SU-DHL-6 (cell line): Measurements from ENCODE around the gene DNM2.

Source experiments
- H2AFZ ChIP-seq: fragments of 200-600 bp; sonication (generic); 2 replicates; pipeline ENCODE4 v1.6.1; 2014; ENCODE audit warnings: low read depth, mild to moderate bottlenecking, moderate library complexity, mixed read lengths, antibody characterized with exemption, low read length; ENCODE audit not compliant: severe bottlenecking
- H3F3A ChIP-seq: fragments of 200-600 bp; shearing (Covaris generic); 2 replicates; pipeline ENCODE4 v1.6.0; 2016; ENCODE audit warnings: antibody characterized with exemption, mild to moderate bottlenecking; ENCODE audit not compliant: insufficient read depth
- H3K27ac ChIP-seq: fragments of 200-600 bp; sonication (generic); 2 replicates; pipeline ENCODE4 v1.5.1; 2016; ENCODE audit warnings: low read depth, mild to moderate bottlenecking, low read length, moderate library complexity, mixed read lengths
- H3K27me3 ChIP-seq: fragments of 200-600 bp; sonication (generic), shearing (Covaris generic); 2 replicates; pipeline ENCODE4 v1.6.0; 2014; ENCODE audit warnings: mild to moderate bottlenecking, low read length
- H3K36me3 ChIP-seq: fragments of 200-600 bp; sonication (generic); 2 replicates; pipeline ENCODE4 v1.6.1; 2014; ENCODE audit warnings: mild to moderate bottlenecking, low read length, mixed read lengths
- H3K4me2 ChIP-seq: fragments of 300-600, 200-600 bp; shearing (Covaris generic), sonication (generic); 2 replicates; pipeline ENCODE4 v1.6.0; 2014; ENCODE audit warnings: low read length, low read depth, mild to moderate bottlenecking; ENCODE audit not compliant: poor library complexity, severe bottlenecking
- H3K4me3 ChIP-seq: fragments of 200-600 bp; sonication (generic); 2 replicates; pipeline ENCODE4 v1.5.1; 2014; ENCODE audit warnings: antibody characterized with exemption, low read length, mild to moderate bottlenecking, mixed read lengths; ENCODE audit not compliant: insufficient read depth, poor library complexity, severe bottlenecking
- H3K79me2 ChIP-seq: fragments of 200-600 bp; sonication (generic); 2 replicates; pipeline ENCODE4 v1.6.1; 2014; ENCODE audit warnings: mild to moderate bottlenecking, low read length, moderate library complexity; ENCODE audit not compliant: insufficient read depth
- H3K9ac ChIP-seq: fragments of 200-600 bp; sonication (generic); 2 replicates; pipeline ENCODE4 v1.7.0; 2014; ENCODE audit warnings: mild to moderate bottlenecking, low read length
- H3K9me2 ChIP-seq: fragments of 200-600 bp; sonication (generic); replicated peaks from 2 replicates; pipeline ENCODE4 v1.6.1; 2014; ENCODE audit warnings: low read length; ENCODE audit not compliant: insufficient read depth
- H3K9me3 ChIP-seq: fragments of 200-600 bp; sonication (generic); 2 replicates; pipeline ENCODE4 v1.6.1; 2014; ENCODE audit warnings: low read length, mixed read lengths; ENCODE audit not compliant: insufficient read depth
- H4K20me1 ChIP-seq: fragments of 200-600 bp; sonication (generic); 2 replicates; pipeline ENCODE4 v1.6.1; 2014; ENCODE audit warnings: low read depth, mild to moderate bottlenecking, antibody characterized with exemption, low read length, moderate library complexity, mixed read lengths
- EZH2phosphoT487 ChIP-seq: fragments of 200-600 bp; sonication (generic), shearing (Covaris generic); conservative IDR thresholded peaks from 2 replicates; pipeline ENCODE4 v1.6.1; 2018; ENCODE audit warnings: mild to moderate bottlenecking, antibody characterized with exemption, low read length, moderate library complexity, mixed read lengths
- TF ChIP-seq, protein P1 (sequence below): fragments of 200-600 bp; sonication (generic); IDR thresholded peaks from one replicate; pipeline ENCODE4 v1.5.1; 2017; ENCODE audit warnings: antibody characterized with exemption, mild to moderate bottlenecking, low read length, moderate library complexity; ENCODE audit not compliant: insufficient read depth, poor library complexity, severe bottlenecking

Gene DNM2

DNA sequence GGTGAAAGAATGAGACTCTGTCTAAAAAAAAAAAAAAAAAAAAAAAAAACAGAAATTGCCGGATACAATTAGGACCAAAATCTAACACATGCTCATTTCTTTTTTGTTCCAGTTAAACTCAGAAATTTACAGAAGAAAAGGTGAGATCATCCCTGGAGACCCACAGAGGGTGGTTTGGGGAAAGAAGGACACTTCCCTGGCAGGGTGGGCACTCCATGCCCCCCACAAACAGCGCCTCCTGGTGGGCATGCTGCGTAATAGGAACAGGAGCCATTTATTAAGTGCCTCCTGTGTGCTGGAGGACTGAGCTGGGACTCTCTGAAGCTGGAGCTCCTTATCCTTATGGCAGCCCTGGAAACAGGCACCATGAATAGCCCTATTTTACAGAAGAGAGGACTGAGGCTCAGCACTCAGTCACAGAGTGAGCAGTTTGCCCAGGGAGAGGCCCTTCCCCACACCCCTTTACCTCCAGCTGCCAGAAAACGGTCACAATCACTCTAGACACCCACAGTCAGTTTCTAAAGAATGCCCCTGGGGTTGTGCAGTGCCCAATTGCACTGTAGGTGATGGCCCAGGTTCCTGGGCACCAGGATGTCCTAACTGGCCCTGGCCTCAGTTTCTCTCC is 140.4 kb downstream of the DNM2 start:
- Histone ChIP-seq H3K27me3 (no peaks in the 10 kb centered on the region), H3K36me3 (no peaks in the 10 kb centered on the region), H3K9me2 (no peaks in the 10 kb centered on the region), H3K9ac (no peak overlapping the region), H3K4me2 (no peak overlapping the region), H3K27ac (no peak overlapping the region), H3F3A (no peaks in the 10 kb centered on the region), H4K20me1 (no peaks in the 10 kb centered on the region), H2AFZ (no peak overlapping the region), H3K9me3 (no peaks in the 10 kb centered on the region), H3K4me3 (no peak overlapping the region), H3K79me2 (no peaks in the 10 kb centered on the region)
- TF ChIP-seq, protein P1, sequence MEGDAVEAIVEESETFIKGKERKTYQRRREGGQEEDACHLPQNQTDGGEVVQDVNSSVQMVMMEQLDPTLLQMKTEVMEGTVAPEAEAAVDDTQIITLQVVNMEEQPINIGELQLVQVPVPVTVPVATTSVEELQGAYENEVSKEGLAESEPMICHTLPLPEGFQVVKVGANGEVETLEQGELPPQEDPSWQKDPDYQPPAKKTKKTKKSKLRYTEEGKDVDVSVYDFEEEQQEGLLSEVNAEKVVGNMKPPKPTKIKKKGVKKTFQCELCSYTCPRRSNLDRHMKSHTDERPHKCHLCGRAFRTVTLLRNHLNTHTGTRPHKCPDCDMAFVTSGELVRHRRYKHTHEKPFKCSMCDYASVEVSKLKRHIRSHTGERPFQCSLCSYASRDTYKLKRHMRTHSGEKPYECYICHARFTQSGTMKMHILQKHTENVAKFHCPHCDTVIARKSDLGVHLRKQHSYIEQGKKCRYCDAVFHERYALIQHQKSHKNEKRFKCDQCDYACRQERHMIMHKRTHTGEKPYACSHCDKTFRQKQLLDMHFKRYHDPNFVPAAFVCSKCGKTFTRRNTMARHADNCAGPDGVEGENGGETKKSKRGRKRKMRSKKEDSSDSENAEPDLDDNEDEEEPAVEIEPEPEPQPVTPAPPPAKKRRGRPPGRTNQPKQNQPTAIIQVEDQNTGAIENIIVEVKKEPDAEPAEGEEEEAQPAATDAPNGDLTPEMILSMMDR: peak; percentile 84
- no peak for TF ChIP-seq EZH2phosphoT487

DNA sequence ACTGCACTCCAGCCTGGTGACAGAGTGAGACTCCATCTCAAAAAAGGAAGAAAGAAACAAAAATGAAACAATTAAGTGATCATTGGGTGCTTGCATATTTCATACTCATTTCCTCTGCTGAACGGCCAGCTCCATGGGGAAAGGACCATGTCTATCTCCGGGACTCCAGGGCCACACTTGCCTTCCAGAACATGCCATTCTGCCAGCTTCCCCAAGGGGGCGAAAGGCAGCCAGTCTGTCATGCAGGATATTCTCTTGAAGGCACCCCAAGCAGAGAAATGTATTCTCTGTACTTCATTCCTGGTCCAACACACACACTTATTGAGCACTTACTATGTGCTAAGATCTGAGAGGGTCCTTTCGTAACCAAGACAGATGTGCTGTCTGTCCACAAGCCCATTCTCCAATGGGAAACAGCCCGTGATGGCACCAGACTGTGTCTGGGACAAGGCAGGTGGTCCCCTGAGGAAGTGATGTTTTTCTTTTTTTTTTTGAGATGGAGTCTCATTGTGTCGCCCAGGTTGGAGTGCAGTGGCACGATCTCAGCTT is 143.3 kb downstream of the DNM2 start:
- peaks cover 3% of the 10 kb centered on the region; the same call in 1 of the 2 replicates for H3F3A ChIP-seq
- H3K9ac ChIP-seq: no peak overlapping the region
- no peaks in the 10 kb centered on the region for H3K9me2 ChIP-seq
- no peaks in the 10 kb centered on the region for H3K36me3 ChIP-seq
- H2AFZ ChIP-seq: no peak overlapping the region
- H3K27ac ChIP-seq: no peak overlapping the region
- no peaks in the 10 kb centered on the region for H3K27me3 ChIP-seq
- no peak overlapping the region for H3K4me2 ChIP-seq
- no peak for TF ChIP-seq EZH2phosphoT487
- TF ChIP-seq, protein P1: peak; percentile 29
- no peaks in the 10 kb centered on the region for H3K9me3 ChIP-seq
- H3K4me3 ChIP-seq: no peak overlapping the region
- no peaks in the 10 kb centered on the region for H3K79me2 ChIP-seq
- H4K20me1 ChIP-seq: no peaks in the 10 kb centered on the region

DNA sequence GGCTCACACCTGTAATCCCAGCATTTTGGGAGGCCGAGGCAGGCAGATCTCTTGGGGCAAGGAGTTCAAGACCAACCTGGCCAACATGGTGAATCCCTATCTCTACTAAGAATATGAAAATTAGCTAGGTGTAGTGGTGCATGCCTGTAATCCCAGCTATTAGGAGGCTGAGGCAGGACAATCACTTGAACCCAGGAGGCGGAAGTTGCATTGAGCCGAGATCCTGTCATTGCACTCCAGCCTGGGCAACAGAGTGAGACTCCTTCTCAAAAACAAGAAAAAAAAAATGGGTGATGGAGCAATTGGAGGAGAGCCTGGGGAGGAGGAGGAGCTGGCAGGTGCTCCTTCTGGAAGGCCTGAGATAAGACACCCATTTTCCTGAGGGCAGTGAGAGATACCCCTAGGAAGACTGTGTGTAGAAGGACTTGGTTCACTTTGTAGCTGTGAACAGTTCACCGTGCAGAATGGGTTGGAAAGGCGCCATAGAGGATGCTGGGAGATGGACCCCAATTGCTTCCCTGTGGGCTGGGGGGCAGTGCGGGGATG is 144.8 kb downstream of the DNM2 start:
- Histone ChIP-seq H2AFZ (no peak overlapping the region), H3K36me3 (no peaks in the 10 kb centered on the region), H4K20me1 (no peaks in the 10 kb centered on the region), H3K9me2 (no peaks in the 10 kb centered on the region), H3K79me2 (no peaks in the 10 kb centered on the region), H3K4me2 (no peak overlapping the region), H3K27me3 (no peaks in the 10 kb centered on the region), H3K9ac (no peak overlapping the region), H3K9me3 (no peaks in the 10 kb centered on the region), H3K27ac (no peak overlapping the region), H3K4me3 (no peak overlapping the region), H3F3A (peaks cover 3% of the 10 kb centered on the region; the same call in 1 of the 2 replicates)
- TF ChIP-seq, protein P1: no peak
- no peak for TF ChIP-seq EZH2phosphoT487
